Measurements from ENCODE around the gene TAS1R2. TPM values are rescaled to one million over a fixed set of nuclear protein-coding genes. Genes with fewer than 3 reads are reported as not detected.

Gene TAS1R2
- total and polyA plus RNA-seq, 2 of the 13 experiments (the other 11 are each of a cell fraction or from before 2014, with no cell fraction given) = not detected

DNA sequence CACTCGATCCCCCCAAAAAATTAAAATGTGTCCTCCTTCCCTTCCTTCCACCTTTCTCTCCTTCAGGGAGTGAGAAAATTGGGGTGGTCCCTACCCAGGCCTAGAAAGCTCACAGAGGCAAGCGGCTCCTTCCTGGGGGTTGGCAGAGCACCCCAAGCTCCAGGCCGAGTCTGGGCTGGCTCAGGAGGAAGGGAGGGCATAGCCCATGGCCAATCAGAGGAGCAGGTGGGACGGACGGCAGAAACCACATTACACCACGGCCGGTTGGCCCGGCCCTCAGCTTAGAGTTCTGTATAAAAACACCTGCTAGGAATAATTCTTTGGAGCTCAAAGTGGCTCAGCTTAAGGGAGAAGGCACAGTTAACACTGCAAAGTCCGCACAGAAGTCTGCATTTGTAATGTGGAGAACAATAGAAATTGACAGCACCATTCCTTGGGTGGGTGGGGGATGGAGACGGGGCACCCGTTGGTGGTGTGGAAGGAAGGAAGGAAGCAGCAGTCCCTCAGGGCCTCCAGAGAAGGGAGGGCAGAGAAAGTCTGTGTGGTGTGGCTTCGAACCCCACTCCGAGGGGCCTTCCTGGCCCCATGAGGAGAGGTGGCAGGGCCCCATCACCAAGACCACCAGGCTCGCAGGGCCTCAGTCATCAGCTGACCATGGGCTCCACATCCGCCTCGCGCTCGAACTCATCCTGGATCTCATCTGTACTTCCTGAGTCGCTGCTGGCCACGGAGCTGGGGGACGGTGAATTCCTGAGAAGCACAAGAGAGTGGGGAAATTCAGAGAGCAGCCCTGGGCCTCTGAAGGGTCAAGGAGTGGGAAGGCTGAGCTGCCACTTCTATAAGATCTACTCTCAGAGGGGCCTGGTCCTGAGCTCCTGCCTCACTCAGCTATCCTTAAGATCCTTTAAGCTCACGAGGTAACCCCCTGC lies 48.7 kb upstream of the TAS1R2 start:
- ChIA-PET POLR2A (no interaction called here), CTCF (ENCODE audit: low intra/inter-chr PET ratio, low total read pairs) (interaction anchor here (2.2 kb wide), 1 partner anchor 24 kb away, joined by 14 read pairs; no protein-coding TSS in a partner anchor)
- Histone ChIP-seq H3K27ac (ENCODE audit: extremely low read length, insufficient read depth, low read length) (no peak overlapping the region), H3K27me3 (ENCODE audit: control insufficient read depth in 1 of 2, insufficient read depth in 2 of 2, low read length in 2 of 2) (no peaks in the 10 kb centered on the region), H3K4me2 (ENCODE audit: low read depth, low read length) (no peak overlapping the region), H3K36me3 (replicated peaks in 1 of 2; ENCODE audit: control insufficient read depth in 1 of 2, insufficient read depth in 2 of 2, low read length in 2 of 2) (peaks cover 17 to 48% of the 10 kb centered on the region in 2 experiments; a peak in 4 of 5 replicates), H3K79me2 (ENCODE audit: insufficient read depth, low read length) (no peaks in the 10 kb centered on the region), H4K20me1 (ENCODE audit: insufficient read depth, low read length) (no peaks in the 10 kb centered on the region; the same call in 1 of the 2 replicates), H2AFZ (ENCODE audit: low read length) (no peak overlapping the region), H3K4me1 (ENCODE audit: insufficient read depth, low read length) (peaks cover 10% of the 10 kb centered on the region), H3K9me3 (ENCODE audit: low read length) (no peaks in the 10 kb centered on the region), H3K9ac (ENCODE audit: insufficient read depth, low read depth, low read length) (no peak overlapping the region), H3K4me3 (replicated peaks in 1 of 3; ENCODE audit: insufficient read depth in 1 of 3, low read depth in 2 of 3, low read length in 3 of 3) (no peak overlapping the region)
- no TSS peak for BruUV-seq (replicated peaks)
- in situ Hi-C loops (cut with HindIII; ENCODE audit: extremely low pct_ligation_motif_present, low pct_unique_long_range_greater_than_20kb) = loop anchor here (5.0 kb wide), 1 partner anchor 39 kb away; no protein-coding TSS in a partner anchor
- no peak for DNase-seq (ENCODE audit: low spot score)
- TF ChIP-seq RBAK (CRISPR knock-in tag; IDR thresholded peaks at IDR 0.05) (no peak), PCBP1 (IDR thresholded peaks at IDR 0.05; ENCODE audit: borderline replicate concordance, low read depth, low read length) (no peak), NFRKB (IDR thresholded peaks at IDR 0.05) (no peak), SP2 (CRISPR knock-in tag; IDR thresholded peaks at IDR 0.05) (no peak), MAF1 (CRISPR knock-in tag; IDR thresholded peaks at IDR 0.05; ENCODE audit: borderline replicate concordance) (no peak), ATF7-NPFF (CRISPR knock-in tag; IDR thresholded peaks at IDR 0.05; ENCODE audit: low read depth) (no peak), ZNF724P (CRISPR knock-in tag; IDR thresholded peaks at IDR 0.05; ENCODE audit: borderline replicate concordance) (no peak)
- TF ChIP-seq, protein P1, sequence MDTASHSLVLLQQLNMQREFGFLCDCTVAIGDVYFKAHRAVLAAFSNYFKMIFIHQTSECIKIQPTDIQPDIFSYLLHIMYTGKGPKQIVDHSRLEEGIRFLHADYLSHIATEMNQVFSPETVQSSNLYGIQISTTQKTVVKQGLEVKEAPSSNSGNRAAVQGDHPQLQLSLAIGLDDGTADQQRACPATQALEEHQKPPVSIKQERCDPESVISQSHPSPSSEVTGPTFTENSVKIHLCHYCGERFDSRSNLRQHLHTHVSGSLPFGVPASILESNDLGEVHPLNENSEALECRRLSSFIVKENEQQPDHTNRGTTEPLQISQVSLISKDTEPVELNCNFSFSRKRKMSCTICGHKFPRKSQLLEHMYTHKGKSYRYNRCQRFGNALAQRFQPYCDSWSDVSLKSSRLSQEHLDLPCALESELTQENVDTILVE (CRISPR knock-in tag; IDR thresholded peaks at IDR 0.05) = no peak
- WGBS (ENCODE audit: low lambda C conversion rate) = 97% methylated on average over 22 of the region's 22 CpGs
- intact Hi-C loops (cut with micrococcal nuclease; ENCODE audit: unreplicated experiment) = loop anchor here (2.0 kb wide), 1 partner anchor 43 kb away; no protein-coding TSS in a partner anchor
- FAIRE-seq = no peak
- no peak for ATAC-seq

All from HepG2 (cell line).